Stimulated activated CD8-positive, alpha-beta memory T cell treated with anti-CD3 and anti-CD28 coated beads, Interleukin-4, amount 100 ng/mL, for 1 hour (primary cell): Measurements from ENCODE around the gene COL21A1.

Experiments
- DNase-seq, 2 donors: peaks; one replicate each; pipeline ENCODE4 v3.0.0-alpha.2; 2020; ENCODE audit warnings: low read depth in 2 of 2, low spot score in 1 of 2

Gene COL21A1

GRCh38 chr6:56050530-56051201 lies 196.7 kb downstream of the COL21A1 start:
- no peak for DNase-seq

GRCh38 chr6:56048601-56049000 lies 198.8 kb downstream of the COL21A1 start:
- no peak for DNase-seq

- DNase-seq = no peak
These were observed 199.3 kb downstream of the COL21A1 start for GRCh38 chr6:56047931-56048540.

- DNase-seq = no peak
These were observed 200.8 kb downstream of the COL21A1 start for GRCh38 chr6:56046576-56046975.

GRCh38 chr6:56043761-56044160 lies 203.6 kb downstream of the COL21A1 start:
- no peak for DNase-seq

- no peak for DNase-seq
These were observed 204.3 kb downstream of the COL21A1 start for GRCh38 chr6:56043076-56043475.

GRCh38 chr6:56041591-56041990 lies 205.8 kb downstream of the COL21A1 start:
- no peak for DNase-seq

- no peak for DNase-seq
These were observed 206.5 kb downstream of the COL21A1 start for GRCh38 chr6:56040889-56041301.

- no peak for DNase-seq
These were observed 207.2 kb downstream of the COL21A1 start for GRCh38 chr6:56040223-56040622.

GRCh38 chr6:56038764-56039163 lies 208.6 kb downstream of the COL21A1 start:
- no peak for DNase-seq

- DNase-seq = no peak
These were observed 209.8 kb downstream of the COL21A1 start for GRCh38 chr6:56037601-56038000.

- DNase-seq = no peak
These were observed 210.3 kb downstream of the COL21A1 start for GRCh38 chr6:56036916-56037600.

GRCh38 chr6:56033401-56033800 lies 214.0 kb downstream of the COL21A1 start:
- no peak for DNase-seq

GRCh38 chr6:56032715-56033260 lies 214.6 kb downstream of the COL21A1 start:
- DNase-seq = no peak

GRCh38 chr6:56027865-56028264 lies 219.5 kb downstream of the COL21A1 start:
- DNase-seq = no peak

GRCh38 chr6:56026455-56027180 lies 220.8 kb downstream of the COL21A1 start:
- DNase-seq = no peak

- no peak for DNase-seq
These were observed 221.6 kb downstream of the COL21A1 start for GRCh38 chr6:56025795-56026194.

- DNase-seq = no peak
These were observed 222.4 kb downstream of the COL21A1 start for GRCh38 chr6:56024931-56025330.

GRCh38 chr6:56023829-56024228 lies 223.6 kb downstream of the COL21A1 start:
- DNase-seq = no peak

- no peak for DNase-seq
These were observed 224.7 kb downstream of the COL21A1 start for GRCh38 chr6:56022678-56023077.

GRCh38 chr6:56021943-56022342 lies 225.4 kb downstream of the COL21A1 start:
- no peak for DNase-seq
